ENCODE results near the gene ITPR1.

- TF ChIP-seq EP300 (IDR thresholded peaks at IDR 0.05; ENCODE audit: borderline replicate concordance in 1 of 2, control insufficient read depth in 1 of 2, low read depth in 2 of 2, low read length in 2 of 2): no peak
- TF ChIP-seq SUZ12 (IDR thresholded peaks at IDR 0.05; ENCODE audit: unreplicated experiment): no peak
- TF ChIP-seq USF2 (IDR thresholded peaks at IDR 0.05; ENCODE audit: borderline replicate concordance, low read depth, low read length): no peak
- no peak for TF ChIP-seq POLR2A (IDR thresholded peaks at IDR 0.05; ENCODE audit: low read depth, low read length)
- TF ChIP-seq MTA3 (IDR thresholded peaks at IDR 0.05; ENCODE audit: borderline replicate concordance, low read length): no peak
Measured at GRCh38 chr3:4825436-4826236, 332.5 kb downstream of the ITPR1 start.

All from GM12878 (cell line).